ENCODE measurements around the gene EVPL.

GRCh38 chr17:76032073-76032779, 5.1 kb upstream of the EVPL start:
- TF ChIP-seq CTCF (IDR thresholded peaks at IDR 0.05) = no peak
- no peak for TF ChIP-seq POLR2A (IDR thresholded peaks at IDR 0.05)

Measured in right lobe of liver (tissue), 4 donors.